ENCODE data around the gene CCDC134. TPM values are rescaled to one million over a fixed set of nuclear protein-coding genes. Genes with fewer than 3 reads are reported as not detected.
"Not testable (repeated sequence)": the region's sequence is repeated elsewhere in the genome, so short reads cannot be mapped to it uniquely, and the experiment has no call there.

Gene CCDC134
- total RNA-seq, 1 experiment from 2014 or later: 7.9 TPM

- CTCF ChIA-PET: no interaction called here
Observed at GRCh38 chr22:41834005-41834944, 33.8 kb downstream of the CCDC134 start.

GRCh38 chr22:41835462-41835861, 35.0 kb downstream of the CCDC134 start:
- H3K4me2 ChIP-seq (ENCODE audit: low read length); intact Hi-C loops (cut with micrococcal nuclease); CTCF ChIA-PET; H3K27ac ChIP-seq (ENCODE audit: low read length); H3K9me2 ChIP-seq (replicated peaks; ENCODE audit: low read length); H3K9ac ChIP-seq (ENCODE audit: low read length); DNase-seq; H2AFZ ChIP-seq (ENCODE audit: low read length); POLR2A ChIA-PET (ENCODE audit: unreplicated experiment); H3F3A ChIP-seq (ENCODE audit: low read length, unreplicated experiment); BruUV-seq (replicated peaks); H3K27me3 ChIP-seq (ENCODE audit: low read length); H3K9me3 ChIP-seq (ENCODE audit: low read length); H3K4me3 ChIP-seq (ENCODE audit: low read length); ATAC-seq: not testable (repeated sequence)
- Histone ChIP-seq H3K4me1 (ENCODE audit: insufficient read depth, low read length) (peaks cover 15% of the 10 kb centered on the region), H4K20me1 (ENCODE audit: low read length) (0 out of 2 replicates have a peak, but pooled peaks cover 11% of the 10 kb centered on the region), H3K36me3 (ENCODE audit: low read depth, low read length) (peaks cover 14% of the 10 kb centered on the region), H3K79me2 (ENCODE audit: low read length) (peaks cover 69% of the 10 kb centered on the region)

More at GRCh38 chr22:41834005-41834944, 33.8 kb downstream of the CCDC134 start:
- Histone ChIP-seq H3K9me2 (replicated peaks; ENCODE audit: low read length) (no peaks in the 10 kb centered on the region), H3K4me3 (ENCODE audit: low read length) (peak overlapping the region; percentile 95), H3K27me3 (ENCODE audit: low read length) (no peaks in the 10 kb centered on the region), H3K79me2 (ENCODE audit: low read length) (peaks cover 57% of the 10 kb centered on the region), H3K27ac (ENCODE audit: low read length) (peak overlapping the region; percentile 73), H3K9ac (ENCODE audit: low read length) (peak overlapping the region; percentile 95), H2AFZ (ENCODE audit: low read length) (no peak overlapping the region), H3K9me3 (ENCODE audit: low read length) (no peaks in the 10 kb centered on the region), H4K20me1 (ENCODE audit: low read length) (0 out of 2 replicates have a peak, but pooled peaks cover 11% of the 10 kb centered on the region), H3K36me3 (ENCODE audit: low read depth, low read length) (peaks cover 14% of the 10 kb centered on the region), H3F3A (ENCODE audit: low read length, unreplicated experiment) (no peaks in the 10 kb centered on the region), H3K4me2 (ENCODE audit: low read length) (peak overlapping the region; percentile 90), H3K4me1 (ENCODE audit: insufficient read depth, low read length) (peaks cover 13% of the 10 kb centered on the region)
- POLR2A ChIA-PET (ENCODE audit: unreplicated experiment): no interaction called here
- ATAC-seq (no peak), DNase-seq (no peak)
- intact Hi-C loops (cut with micrococcal nuclease): no loop called here
- TF ChIP-seq EZH2phosphoT487 (IDR thresholded peaks at IDR 0.05; ENCODE audit: borderline replicate concordance, low read length) (no peak), EZH2 (IDR thresholded peaks at IDR 0.05; ENCODE audit: low read length, unreplicated experiment) (no peak), CTCF (conservative IDR thresholded peaks at IDR 0.05; ENCODE audit: low read depth, low read length) (no peak)
- BruUV-seq (replicated peaks): TSS peak; percentile 66

GRCh38 chr22:41836551-41836950, 36.1 kb downstream of the CCDC134 start:
- 0 out of 2 replicates have a peak, but pooled peaks cover 11% of the 10 kb centered on the region for H4K20me1 ChIP-seq (ENCODE audit: low read length)
- no TSS peak for BruUV-seq (replicated peaks)
- no peak overlapping the region for H3K4me2 ChIP-seq (ENCODE audit: low read length)
- H3F3A ChIP-seq (ENCODE audit: low read length, unreplicated experiment): no peaks in the 10 kb centered on the region
- peaks cover 80% of the 10 kb centered on the region for H3K79me2 ChIP-seq (ENCODE audit: low read length)
- DNase-seq (no peak), ATAC-seq (no peak)
- no peak overlapping the region for H2AFZ ChIP-seq (ENCODE audit: low read length)
- H3K4me1 ChIP-seq (ENCODE audit: insufficient read depth, low read length): peaks cover 26% of the 10 kb centered on the region
- no peak overlapping the region for H3K4me3 ChIP-seq (ENCODE audit: low read length)
- H3K27ac ChIP-seq (ENCODE audit: low read length): no peak overlapping the region
- no peaks in the 10 kb centered on the region for H3K9me3 ChIP-seq (ENCODE audit: low read length)
- POLR2A ChIA-PET (ENCODE audit: unreplicated experiment): no interaction called here
- H3K9me2 ChIP-seq (replicated peaks; ENCODE audit: low read length): no peaks in the 10 kb centered on the region
- CTCF ChIA-PET: no interaction called here
- no peak overlapping the region for H3K9ac ChIP-seq (ENCODE audit: low read length)
- H3K36me3 ChIP-seq (ENCODE audit: low read depth, low read length): peaks cover 14% of the 10 kb centered on the region
- H3K27me3 ChIP-seq (ENCODE audit: low read length): no peaks in the 10 kb centered on the region
- no peak for TF ChIP-seq EZH2 (IDR thresholded peaks at IDR 0.05; ENCODE audit: low read length, unreplicated experiment)
- no peak for TF ChIP-seq CTCF (conservative IDR thresholded peaks at IDR 0.05; ENCODE audit: low read depth, low read length)
- TF ChIP-seq EZH2phosphoT487 (IDR thresholded peaks at IDR 0.05; ENCODE audit: borderline replicate concordance, low read length): no peak
- intact Hi-C loops (cut with micrococcal nuclease): no loop called here
